ENCODE results near the gene ZFAND2B. TPM values are rescaled to one million over a fixed set of nuclear protein-coding genes. Genes with fewer than 3 reads are reported as not detected.
"Not testable (repeated sequence)": the region's sequence is repeated elsewhere in the genome, so short reads cannot be mapped to it uniquely, and the experiment has no call there.

Gene ZFAND2B
- total RNA-seq, 3 donors from 2014 or later = 59.6 to 88.5 (median 66.0) TPM

DNA sequence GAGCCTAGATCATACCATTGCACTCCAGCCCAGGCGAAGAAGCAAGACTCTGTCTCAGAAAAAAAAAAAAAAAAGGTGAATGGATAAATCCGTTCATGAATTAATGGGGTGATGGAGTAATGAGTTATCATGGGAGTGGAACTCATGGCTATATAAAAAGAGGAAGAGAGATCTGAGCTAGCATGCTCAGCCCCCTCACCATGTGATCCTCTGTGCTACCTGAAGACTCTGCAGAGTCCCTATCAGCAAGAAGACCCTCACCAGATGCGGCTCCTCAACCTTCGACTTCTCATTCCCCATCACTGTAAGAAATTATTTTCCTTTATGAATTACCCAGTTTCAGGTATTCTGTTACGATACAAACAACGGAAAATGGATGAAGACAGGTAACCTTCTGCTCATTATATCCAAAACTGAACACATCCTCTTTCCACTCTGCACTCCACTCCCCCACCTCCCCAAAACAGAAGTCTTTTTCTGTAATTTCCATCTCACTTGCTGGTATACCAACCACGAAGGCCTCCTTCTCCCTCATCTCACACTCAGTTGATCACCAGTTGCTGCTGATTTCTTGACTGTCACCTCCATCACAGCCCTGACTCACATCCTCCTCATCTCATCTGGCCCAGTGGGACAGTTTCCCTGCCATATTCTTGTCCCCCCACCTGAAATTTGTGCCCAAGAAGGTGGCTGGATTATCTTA is 19.7 kb upstream of the ZFAND2B start:
- Histone ChIP-seq H3K36me3 (ENCODE audit: low read depth) (no peaks in the 10 kb centered on the region), H3K4me1 (ENCODE audit: low read depth) (peaks cover 21% of the 10 kb centered on the region), H3K9me3 (no peaks in the 10 kb centered on the region), H3K4me3 (no peak overlapping the region)
- intact Hi-C loops (cut with DNase I, micrococcal nuclease) = no loop called here
- no peak for DNase-seq
- TF ChIP-seq, protein P1, sequence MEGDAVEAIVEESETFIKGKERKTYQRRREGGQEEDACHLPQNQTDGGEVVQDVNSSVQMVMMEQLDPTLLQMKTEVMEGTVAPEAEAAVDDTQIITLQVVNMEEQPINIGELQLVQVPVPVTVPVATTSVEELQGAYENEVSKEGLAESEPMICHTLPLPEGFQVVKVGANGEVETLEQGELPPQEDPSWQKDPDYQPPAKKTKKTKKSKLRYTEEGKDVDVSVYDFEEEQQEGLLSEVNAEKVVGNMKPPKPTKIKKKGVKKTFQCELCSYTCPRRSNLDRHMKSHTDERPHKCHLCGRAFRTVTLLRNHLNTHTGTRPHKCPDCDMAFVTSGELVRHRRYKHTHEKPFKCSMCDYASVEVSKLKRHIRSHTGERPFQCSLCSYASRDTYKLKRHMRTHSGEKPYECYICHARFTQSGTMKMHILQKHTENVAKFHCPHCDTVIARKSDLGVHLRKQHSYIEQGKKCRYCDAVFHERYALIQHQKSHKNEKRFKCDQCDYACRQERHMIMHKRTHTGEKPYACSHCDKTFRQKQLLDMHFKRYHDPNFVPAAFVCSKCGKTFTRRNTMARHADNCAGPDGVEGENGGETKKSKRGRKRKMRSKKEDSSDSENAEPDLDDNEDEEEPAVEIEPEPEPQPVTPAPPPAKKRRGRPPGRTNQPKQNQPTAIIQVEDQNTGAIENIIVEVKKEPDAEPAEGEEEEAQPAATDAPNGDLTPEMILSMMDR (IDR thresholded peaks at IDR 0.05) = no peak
- no peak for ATAC-seq

DNA sequence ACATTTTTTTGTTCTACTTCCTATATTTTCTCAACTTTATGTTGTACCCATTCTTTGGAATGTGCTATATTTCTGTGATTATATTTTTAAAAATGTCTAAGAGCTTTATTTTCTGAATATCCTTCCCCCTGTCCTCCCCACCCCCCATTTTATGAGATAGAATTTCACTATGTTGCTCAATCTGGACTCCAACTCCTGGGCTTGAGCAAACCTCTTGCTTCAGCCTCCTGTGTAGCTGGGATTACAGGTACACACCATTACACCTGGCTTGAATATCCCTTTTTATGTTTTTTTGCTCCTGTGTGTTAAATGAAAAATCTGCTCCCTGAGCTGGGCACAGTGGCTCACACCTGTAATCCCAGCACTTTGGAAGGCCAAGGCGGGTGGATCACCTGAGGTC is 9.2 kb upstream of the ZFAND2B start:
- Histone ChIP-seq H3K4me1 (ENCODE audit: low read depth) (no peaks in the 10 kb centered on the region), H3K4me3 (no peak overlapping the region), H3K9me3 (no peaks in the 10 kb centered on the region), H3K36me3 (ENCODE audit: low read depth) (no peaks in the 10 kb centered on the region)
- TF ChIP-seq, protein P1 (IDR thresholded peaks at IDR 0.05) = no peak
- ATAC-seq (no peak), DNase-seq (no peak)
- intact Hi-C loops (cut with DNase I, micrococcal nuclease) = no loop called here

DNA sequence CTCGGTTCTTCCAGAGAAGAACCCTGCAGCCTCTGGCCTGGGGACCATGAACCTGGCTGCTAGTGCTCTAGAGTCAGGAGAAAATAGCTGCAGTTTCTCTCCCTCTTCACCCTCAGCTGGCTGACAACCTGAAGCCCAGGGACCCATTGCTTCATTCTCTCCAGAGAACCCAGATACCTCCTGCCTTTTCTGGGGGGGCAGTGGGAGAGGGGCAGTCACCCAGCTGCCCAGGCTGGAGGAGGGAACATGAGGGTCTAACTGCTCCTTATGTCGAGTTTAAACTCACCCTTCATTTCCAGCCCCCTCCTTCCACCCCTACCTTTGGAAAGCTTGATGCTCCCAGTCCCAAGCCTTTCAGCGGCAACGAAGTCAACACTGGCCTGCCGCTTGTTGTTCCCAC is 7.6 kb upstream of the ZFAND2B start:
- Histone ChIP-seq H3K9me3 (no peaks in the 10 kb centered on the region), H3K4me3 (no peak overlapping the region), H3K36me3 (ENCODE audit: low read depth) (no peaks in the 10 kb centered on the region), H3K4me1 (ENCODE audit: low read depth) (no peaks in the 10 kb centered on the region)
- TF ChIP-seq, protein P1 (IDR thresholded peaks at IDR 0.05) = no peak
- intact Hi-C loops (cut with DNase I, micrococcal nuclease) = no loop called here
- no peak for ATAC-seq
- DNase-seq = no peak

DNA sequence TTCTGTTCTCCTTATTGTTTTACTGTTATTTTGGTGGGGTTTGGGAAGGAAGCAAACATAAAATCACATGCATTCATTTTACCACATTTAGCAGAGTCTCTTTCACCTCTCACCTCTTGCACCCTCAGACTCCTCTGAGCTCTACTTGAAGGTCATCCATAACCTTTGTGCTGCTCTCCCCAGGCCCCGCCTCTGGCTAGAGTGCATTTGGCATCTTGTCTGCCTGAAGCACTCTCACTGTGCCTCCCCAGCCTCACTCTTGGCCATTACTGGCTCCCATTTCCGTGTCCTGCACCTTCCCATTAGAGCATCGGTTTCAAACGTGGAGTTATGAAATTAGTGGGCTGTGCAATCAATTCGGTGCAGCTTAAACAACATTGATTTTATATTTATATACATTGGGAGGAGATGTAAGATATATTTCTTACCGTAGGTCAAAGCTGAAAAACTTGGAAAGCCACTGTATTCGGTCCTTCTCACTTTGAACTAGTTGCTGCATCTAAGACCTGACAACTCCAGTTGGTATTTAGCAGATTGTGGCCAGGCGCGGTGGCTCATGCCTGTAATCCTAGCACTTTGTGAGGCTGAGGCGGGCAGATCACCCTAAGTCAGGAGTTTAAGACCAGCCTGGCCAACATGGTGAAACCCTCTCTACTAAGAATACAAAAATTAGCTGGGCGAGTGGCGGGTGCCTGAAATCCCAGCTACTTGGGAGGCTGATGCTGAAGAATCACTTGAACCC is 6.9 kb upstream of the ZFAND2B start:
- TF ChIP-seq, protein P1 (IDR thresholded peaks at IDR 0.05) = no peak
- DNase-seq = no peak
- intact Hi-C loops (cut with DNase I, micrococcal nuclease) = no loop called here

DNA sequence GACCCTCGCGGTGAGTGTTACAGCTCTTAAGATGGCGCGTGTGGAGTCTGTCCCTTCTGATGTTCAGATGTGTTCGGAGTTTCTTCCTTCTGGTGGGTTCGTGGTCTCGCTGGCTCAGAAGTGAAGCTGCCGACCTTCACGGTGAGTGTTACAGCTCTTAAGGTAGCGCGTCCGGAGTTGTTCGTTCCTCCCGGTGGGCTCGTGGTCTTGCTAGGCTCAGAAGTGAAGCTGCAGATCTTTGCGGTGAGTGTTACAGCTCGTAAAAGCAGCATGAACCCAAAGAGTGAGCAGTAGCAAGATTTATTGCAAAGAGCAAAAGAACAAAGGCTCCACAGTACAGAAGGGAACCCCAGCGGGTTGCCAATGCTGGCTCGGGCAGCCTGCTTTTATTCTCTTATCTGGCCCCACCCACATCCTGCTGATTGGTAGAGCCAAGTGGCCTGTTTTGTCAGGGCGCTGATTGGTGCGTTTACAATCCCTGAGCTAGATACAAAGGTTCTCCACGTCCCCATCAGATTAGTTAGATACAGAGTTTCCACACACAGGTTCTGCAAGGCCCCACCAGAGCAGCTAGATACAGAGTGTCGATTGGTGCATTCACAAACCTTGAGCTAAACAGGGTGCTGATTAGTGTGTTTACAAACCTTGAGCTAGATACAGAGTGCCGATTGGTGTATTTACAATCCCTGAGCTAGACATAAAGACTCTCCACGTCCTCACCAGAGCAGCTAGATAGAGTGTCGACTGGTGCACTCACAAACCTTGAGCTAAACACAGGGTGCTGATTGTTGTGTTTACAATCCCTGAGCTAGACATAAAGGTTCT is 5.9 kb upstream of the ZFAND2B start:
- H3K4me3 ChIP-seq; intact Hi-C loops (cut with DNase I, micrococcal nuclease); ATAC-seq; DNase-seq; H3K4me1 ChIP-seq (ENCODE audit: low read depth); H3K9me3 ChIP-seq; H3K36me3 ChIP-seq (ENCODE audit: low read depth): not testable (repeated sequence)

More for the DNA sequence above, 6.9 kb upstream of the ZFAND2B start:
- H3K4me3 ChIP-seq = no peak overlapping the region
- ATAC-seq = no peak
- H3K36me3 ChIP-seq (ENCODE audit: low read depth) = no peaks in the 10 kb centered on the region
- no peaks in the 10 kb centered on the region for H3K4me1 ChIP-seq (ENCODE audit: low read depth)
- H3K9me3 ChIP-seq = no peaks in the 10 kb centered on the region

DNA sequence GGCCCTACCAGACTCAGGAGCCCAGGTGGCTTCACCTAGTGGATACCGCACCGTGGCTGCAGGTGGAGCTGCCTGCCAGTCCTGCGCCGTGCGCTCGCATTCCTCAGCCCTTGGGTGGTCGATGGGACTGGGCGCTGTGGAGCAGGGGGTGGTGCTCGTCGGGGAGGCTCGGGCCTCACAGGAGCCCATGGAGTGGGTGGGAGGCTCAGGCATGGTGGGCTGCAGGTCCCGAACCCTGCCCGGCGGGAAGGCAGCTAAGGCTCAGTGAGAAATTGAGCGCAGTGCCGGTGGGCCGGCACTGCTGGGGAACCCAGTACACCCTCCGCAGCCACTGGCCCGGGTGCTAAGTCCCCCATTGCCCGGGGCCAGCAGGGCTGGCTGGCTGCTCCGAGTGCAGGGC is 5.3 kb upstream of the ZFAND2B start:
- H3K9me3 ChIP-seq; H3K4me3 ChIP-seq; DNase-seq; H3K4me1 ChIP-seq (ENCODE audit: low read depth); intact Hi-C loops (cut with DNase I, micrococcal nuclease); H3K36me3 ChIP-seq (ENCODE audit: low read depth); ATAC-seq: not testable (repeated sequence)
